NCI-H2227 (cell line): ENCODE data around the gene ECE2.
"Not testable (repeated sequence)": the region's sequence is repeated elsewhere in the genome, so short reads cannot be mapped to it uniquely, and the experiment has no call there.

Source experiments
- DNase-seq: peaks from one replicate; lab custom pipeline; 2025; ENCODE audit not compliant: unreplicated experiment; lab: John Stamatoyannopoulos, UW

Gene ECE2

DNA sequence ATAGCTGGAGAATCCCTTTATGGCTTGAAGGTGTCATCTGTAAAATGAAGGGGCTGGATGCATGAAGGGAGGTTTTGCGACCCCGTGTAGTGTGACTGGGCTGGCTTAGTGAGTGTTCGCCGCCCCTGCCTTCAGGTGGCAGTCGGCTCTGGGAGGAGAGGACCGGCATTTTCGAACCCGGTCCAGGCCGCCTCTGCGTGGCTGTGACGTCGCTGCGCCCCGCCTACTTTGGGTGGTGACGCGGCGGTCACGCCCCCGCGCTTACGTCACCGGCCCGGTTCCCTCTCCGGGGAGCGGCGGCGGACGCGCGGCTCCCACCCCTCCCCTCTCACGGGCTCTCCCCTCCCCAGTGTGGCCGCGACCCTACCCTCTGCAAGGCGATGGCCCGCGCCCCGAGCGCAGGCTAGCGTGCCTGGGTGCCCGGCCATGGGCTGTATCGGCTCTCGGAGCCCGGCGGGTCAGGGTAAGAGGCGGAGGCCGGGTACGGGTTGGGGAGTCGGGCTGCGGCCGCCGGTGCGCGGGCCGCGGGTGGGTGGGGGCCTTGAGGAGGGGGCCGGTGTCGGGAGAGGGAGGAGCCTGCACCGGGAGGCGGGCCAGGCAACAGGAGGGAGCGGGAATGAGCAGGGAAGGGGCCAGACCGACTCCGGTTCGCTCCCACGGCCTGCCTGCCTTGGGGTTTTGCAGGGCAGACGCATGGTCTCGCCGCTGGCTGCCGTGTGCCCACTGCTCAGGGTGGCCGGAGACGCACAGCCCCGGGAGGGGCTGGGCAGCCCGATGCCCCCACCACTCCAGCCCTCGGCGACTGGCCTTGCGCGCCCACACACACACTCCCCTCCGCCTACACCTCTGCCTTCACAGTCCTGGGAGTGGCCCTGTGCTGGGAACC, 60.1 kb downstream of the ECE2 start:
- peak; percentile 94 for DNase-seq

DNA sequence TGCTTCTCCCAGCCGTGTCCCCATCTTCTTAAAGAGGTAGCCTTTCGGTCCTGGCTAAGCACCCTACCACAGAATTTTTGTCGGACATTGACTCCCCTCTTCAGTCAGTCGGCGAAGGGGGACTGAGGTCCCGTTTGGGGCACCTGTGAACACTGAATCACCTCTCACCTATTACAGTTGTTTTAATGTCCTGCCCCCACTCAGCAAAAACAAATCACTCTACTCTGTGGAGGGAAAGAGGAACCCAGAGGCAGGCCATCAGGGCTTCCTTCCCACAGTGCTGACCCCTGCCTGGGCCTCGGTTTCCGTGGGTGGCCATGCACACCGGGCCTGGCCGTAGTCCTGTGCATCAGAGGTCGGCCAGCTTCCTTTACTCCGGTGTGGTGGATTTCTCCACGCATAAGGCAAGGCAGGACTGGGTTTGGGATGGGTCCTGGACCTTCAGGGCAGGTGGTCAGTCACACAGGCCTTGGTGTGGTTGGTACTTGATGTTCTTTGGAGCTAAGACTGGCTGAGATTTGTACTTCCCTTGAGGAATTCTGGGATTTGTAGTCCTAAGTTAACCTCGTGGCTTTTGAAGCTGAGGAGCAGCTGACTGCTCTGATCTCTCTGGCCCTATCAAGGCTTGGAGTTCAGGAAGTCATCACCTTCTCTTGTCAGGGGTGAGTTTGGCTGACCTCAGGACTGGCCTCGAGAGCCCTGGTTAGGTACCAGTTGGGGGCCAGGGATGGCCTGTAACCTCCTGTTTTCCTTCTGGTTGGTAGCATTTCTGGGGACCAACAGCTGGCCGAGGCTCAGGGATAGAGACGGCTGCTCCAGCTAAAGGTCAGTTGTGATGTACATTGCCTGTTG, 61.0 kb downstream of the ECE2 start:
- peak; percentile 62 for DNase-seq

DNA sequence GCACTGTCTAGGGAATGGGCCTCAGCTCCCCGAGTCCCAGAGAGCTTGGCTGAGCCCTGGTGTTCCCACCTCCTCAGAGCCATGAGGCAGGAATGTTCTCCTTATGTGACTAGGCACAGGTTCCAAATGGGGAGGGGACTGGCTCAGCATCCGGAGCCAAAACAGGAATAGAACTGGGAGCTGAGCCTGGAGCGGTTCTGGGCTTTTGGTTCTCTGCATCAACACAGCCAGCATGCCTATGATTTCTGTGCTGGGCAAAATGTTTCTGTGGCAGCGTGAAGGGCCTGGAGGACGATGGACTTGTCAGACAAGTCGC, 61.5 kb downstream of the ECE2 start, which contains the start of gene FAM131A:
TSS of gene FAM131A (plus strand) at position 202 of the 316 bp plus-strand sequence. CDS start at position 233, 31 bp downstream.
- no peak for DNase-seq

DNA sequence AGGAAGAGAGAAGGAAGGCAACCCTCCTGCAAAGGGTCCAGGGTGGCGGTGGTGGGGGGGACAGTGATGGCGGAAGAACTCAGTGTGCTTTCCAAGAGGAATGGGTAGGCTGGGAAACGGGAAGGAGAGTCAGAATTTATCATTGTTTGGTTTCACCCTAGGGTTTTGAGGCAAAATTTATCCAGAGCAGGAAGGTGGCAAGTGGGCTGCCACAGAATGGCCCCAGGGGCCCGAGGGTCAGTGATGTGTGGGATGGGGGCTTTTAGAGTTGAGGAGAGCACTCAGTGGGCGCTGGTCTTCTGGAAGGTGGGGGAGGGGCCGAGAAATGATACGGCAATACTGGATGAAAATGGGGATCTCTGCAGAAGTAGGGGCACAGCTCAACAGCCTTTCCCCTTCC, 62.2 kb downstream of the ECE2 start:
- DNase-seq, result no peak

DNA sequence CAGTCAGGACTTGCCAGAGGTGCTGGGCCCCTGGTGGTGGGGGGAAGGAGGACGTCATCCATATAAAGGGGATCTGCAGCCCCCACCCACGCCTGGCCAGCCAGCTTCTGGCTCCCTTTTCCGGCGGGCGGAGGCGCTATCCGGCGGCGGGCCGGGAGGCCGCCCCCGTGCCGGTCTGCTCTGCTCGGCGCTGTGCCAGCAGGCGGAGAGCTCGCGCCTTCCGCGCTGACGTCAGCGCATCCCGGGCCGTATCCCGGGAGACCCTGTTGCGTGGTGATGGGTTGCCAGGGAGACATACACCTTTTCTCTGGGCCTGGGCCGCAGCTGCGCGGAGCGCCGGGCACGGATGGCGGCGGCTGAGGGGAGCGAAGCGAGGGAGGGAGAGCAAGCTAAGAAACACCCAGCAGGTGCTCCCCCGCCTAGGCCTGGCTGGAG, 62.7 kb downstream of the ECE2 start:
- DNase-seq, result peak; percentile 98

DNA sequence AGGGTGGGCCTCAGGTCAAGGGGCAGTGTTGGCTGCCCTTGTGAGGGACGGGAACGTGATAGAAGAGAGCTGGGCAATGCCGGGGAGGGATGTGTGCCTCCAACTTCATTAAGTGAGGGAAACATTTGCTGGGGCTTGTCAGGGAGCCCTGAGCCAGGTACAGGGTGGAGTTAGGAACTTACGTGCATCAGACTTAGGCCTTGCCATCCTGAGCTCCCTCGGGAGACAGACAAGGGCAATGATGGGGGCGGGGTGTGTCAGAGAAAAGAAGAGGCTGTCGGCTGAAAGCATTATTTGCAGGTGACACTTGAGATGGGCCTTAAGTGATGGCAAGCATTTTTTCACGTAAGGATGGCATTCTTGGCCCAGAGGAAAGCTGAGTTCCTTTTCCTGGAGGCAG, 63.2 kb downstream of the ECE2 start:
- DNase-seq, result peak; percentile 71

DNA sequence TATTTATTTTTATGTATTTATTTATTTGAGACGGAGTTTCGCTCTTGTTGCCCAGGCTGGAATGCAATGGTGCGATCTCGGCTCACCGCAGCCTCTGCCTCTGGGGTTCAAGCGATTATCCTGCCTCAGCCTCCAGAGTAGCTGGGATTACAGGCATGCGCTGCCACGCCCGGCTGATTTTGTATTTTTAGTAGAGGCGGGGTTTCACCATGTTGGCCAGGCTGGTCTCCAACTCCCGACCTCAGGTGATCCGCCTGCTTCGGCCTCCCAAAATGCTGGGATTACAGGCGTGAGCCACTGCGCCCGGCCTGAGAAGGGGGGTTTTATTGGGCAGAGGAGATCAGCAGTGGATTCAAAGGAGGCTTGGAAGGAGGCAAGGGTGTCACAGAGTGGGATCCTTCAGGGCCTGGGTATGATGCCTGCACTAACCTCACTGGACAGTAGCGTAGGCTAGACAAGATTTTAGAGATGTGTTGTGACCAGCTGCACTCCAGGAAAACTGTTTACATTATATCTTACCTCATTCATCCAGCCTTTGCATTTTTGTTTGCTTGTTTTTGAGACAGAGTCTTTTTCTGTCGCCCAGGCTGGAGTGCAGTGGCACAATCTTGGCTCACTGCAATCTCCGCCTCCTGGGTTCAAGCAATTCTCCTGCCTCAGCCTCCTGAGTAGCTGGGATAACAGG, 63.8 kb downstream of the ECE2 start:
- DNase-seq, result not testable (repeated sequence)

DNA sequence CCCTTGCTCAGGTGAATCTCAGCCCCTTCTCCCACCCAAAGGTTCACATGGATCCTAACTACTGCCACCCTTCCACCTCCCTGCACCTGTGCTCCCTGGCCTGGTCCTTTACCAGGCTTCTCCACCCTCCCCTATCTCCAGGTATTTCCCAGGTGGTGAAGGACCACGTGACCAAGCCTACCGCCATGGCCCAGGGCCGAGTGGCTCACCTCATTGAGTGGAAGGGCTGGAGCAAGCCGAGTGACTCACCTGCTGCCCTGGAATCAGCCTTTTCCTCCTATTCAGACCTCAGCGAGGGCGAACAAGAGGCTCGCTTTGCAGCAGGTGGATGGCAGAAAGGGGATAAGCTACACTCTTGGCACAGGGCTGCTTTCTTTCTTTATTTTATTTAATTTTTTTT, 66.1 kb downstream of the ECE2 start:
- DNase-seq, result no peak
